GM21619 (cell line): ENCODE results near the gene ADGRG1.

Source experiments
- ATAC-seq: cut with Tn5 transposase; IDR thresholded peaks from one replicate; pipeline ENCODE4 v1.9.1; 2021; ENCODE audit not compliant: unreplicated experiment

Gene ADGRG1

DNA sequence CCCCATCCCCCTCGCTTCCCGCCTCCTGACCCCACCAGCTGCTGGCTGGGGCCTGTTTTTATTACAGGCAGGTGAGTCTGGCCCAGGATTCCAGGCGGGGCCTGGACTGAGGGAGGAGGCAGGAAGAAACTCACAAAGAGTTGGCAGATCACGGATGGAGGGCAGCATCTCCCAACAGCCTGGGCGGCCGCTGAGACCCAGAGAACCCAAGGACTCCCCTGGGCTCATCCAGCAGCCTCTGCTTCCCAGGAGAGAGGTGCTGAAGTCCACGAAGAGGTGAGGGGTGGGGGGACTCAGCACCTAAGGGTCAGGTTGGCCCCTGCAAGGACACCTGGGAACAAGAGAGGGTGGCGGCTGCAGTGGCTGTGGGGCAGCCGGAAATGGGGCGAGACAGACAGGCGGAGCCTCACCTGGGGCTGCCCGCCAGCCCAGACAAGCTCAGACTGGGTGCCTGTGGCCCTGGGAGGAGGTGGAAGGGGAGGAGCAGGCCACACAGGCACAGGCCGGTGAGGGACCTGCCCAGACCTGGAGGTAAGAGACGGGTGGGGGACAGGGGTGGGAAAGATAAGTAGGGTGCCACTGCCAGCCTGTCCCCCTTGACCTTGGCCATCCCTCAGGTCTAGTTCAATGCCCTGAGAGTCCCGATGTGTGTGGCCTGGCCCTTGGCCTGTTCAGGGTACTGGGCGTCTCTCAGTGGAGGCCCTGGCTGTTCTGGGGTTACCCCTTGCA is 8.7 kb upstream of the ADGRG1 start:
- no peak for ATAC-seq

DNA sequence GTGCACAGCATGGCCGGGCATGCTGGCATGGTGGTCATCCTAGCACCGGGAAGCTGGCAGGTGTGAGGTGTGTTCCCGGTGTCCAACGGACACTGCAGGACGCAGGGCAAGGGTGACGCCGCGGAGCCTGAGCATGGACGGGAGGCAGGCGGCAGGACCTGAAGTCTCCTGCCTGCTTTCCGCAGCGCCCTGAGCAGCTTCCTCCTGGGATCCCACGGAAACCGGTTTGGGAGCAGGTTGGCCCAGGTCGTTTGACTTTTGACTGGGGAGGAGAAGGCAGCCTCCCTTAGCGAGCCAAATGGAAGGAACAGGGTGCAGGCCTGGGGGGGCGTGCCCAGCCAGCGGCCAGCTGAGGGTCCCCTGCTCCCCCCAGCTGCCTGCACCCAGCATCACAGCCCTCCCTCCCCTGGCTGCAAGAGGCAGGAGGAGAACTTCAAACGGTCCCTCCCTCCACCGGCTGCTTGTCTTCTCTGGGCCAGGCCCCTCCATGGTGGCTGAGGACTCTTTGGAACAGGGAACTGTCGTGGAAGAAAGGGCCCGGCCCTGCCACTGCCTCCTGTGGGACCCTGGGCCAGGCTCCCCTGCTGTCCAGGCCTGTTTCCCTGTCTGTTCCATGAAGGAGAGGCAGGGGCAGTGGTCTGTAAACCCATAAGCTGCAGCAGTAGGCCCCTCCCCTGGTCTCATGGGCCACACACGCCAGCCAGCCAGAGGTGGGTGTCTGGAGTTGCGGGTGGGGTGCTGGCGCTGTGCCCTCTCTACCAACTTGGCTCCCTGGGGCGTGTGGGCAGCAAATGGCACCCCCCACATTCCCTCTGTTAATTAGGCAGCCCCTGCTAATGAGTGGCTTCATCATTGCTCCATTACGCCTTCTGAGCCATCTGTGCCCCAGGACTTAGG is 7.8 kb upstream of the ADGRG1 start:
- no peak for ATAC-seq

DNA sequence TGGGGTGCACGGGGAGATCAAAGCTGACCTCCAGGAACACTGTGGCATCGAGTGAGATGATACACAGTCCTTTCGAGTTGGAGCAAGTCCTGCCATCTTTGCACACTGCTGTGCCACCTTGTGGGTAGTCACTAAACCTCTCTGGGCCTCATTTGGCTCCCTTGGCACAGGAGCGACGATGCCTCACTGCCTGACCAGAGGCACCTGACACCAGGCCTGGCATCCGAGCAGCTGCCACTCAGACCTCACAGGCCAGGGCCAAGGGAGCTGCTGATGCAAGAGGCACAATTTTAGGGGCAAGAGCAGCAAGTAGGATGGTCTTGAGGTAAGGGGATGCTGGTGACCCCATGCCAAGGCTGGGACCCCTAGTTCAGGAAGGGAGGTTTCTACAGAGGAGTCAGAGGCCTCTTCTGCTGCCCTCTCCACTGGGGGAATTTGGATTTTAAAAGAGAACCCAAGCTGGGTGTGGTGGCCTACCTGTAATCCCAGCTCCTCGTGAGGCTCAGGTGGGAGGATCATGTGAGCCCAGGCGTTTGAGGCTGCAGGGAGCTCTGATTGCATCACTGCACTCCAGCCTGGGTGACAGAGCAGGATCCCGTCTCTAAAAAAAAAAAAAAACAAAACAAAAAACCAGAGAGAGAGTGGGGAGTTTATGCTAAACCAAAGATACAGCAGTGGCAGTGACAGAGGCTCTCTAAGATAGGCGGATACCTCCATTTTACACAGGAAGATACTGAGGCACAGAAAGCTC is 6.7 kb upstream of the ADGRG1 start:
- no peak for ATAC-seq

DNA sequence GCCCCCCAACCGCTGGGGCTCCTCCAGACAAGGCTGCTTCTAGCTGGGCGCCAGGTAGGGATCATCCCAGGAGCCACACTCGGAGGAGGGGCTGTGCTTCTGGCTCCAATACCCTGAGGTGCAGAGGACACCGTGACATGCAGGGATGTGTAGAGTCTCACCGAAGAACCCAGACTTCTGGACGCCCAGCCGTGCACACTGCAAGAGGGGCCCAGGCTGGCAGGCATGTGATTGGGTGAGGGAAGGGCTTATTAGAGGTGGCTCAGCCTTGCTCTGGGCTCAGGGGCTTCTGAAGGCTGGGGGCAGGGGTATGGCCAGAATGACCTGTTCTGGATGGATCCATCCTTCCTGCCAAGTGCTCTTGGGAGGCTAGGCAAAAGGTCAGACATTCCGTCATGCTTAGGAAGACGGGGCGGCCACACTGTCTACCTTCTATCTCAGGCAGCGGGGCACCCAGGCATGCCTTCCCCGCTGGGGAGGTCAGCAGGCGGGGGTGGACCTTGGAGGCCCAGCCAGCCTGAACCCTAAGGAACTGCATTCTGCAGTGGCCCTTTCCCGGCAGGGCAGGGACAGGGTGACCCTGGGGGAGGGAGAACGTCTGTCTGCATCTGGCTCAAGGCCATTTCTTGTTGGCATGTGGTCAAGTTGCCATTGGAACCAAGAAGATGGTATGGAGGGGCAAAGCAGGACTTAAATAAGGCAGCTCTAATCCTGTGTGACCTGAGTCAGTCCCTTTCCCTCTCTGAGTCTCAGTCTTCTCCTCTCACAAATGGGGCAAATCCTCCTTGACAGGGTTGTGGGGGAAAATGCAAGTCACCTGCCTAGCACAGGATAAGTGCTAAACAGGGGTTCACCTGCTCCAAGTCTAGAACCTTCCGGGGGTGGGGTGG is 5.8 kb upstream of the ADGRG1 start:
- ATAC-seq: no peak

DNA sequence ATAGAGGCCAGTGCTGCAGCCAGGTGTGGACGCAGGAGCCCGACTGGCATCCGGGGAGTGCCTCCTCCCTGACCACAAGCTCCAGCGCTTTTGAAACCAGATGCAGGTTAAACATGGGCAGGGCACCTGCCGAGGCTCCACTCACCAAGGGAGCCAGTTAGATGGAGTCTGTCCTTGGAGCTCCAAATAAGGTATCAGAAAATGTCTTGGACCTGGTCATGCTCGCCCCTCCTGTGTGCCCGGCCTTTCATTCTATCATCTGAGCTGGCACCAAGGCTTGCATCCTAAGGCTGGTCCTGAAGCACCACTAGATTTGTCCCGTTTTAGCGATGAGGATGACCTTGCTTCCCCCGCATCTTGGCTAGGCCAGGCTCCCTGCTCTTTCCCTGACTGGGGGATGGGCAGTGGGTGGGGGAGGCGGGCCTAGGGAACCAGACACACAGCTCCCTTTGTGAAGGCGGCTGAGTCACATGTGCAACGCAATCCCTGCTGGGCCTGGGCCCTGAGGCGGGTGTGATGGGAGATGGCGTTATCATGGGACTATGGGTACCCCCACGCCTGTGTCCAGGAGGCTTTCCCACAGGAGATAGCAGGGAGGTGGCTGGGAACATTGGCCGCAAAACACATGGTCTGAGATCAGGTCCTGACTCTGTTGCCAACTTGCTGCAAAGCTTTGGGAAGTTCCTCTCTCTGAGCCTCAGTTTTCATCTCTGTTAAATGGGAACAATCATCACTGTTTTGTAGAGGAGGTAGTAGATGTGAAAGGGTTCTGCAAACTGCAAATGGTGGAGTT is 5.0 kb upstream of the ADGRG1 start:
- no peak for ATAC-seq

DNA sequence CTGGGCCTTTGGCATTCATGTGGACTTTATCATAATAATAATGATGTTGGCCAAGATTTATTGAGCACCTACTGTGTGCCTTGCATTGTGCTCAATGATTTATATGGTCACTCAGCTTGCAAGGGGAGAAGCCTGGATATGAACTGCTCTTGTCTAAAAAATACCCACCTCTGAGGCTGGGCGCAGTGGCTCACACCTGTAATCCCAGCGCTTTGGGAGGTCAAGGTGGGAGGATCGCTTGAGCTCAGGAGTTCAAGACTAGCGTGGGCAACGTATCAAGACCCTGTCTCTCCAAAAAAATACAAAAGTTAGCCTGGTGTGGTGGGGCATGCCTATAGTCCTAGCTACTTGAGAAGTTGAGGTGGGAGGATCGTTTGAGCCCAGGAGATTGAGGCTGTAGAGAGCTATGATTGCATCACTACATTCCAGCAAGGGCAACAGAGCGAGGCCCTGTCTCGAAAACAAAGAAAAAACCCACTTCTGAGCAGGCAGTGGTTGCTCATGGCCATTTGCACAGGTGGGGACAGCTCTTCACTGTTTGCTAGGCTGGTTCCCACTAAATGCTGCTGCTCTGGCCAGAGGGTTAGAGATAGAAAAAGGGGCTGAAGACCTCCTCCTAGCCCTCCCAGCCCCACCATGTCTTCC is 4.3 kb upstream of the ADGRG1 start:
- no peak for ATAC-seq

DNA sequence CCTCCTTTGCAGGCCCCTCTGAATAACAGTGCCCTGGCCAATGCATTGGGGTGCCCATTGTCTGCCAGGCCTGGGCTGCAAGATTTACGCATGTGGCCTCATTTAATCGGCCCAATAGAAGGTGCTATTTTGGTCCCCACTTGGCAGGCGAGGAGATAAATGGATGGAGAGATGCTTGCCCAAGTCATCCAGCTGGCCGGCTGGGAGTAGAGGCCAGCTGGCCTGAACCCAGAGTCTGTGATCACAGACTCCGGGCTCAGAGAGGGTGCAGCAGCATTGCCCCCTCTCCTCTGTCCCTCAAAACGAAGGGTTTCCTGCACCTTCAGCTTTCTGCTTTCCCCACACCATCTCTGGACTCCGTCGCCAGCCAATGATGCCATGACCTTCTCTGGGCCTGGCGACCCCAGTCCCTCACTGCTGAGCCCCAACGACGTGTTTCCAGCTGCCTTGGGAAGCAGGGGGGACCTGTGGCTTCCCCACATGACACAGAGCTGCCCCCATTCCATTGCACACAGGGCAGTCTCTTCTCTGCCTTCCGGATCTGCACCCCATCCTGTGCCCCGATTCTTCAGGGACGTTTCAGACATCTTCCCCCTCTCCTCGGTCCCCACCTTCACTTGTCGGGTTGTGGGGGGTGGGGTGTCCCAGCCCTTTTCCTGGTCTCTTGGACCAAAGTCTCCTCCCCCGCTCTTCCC is 3.5 kb upstream of the ADGRG1 start:
- ATAC-seq: no peak

DNA sequence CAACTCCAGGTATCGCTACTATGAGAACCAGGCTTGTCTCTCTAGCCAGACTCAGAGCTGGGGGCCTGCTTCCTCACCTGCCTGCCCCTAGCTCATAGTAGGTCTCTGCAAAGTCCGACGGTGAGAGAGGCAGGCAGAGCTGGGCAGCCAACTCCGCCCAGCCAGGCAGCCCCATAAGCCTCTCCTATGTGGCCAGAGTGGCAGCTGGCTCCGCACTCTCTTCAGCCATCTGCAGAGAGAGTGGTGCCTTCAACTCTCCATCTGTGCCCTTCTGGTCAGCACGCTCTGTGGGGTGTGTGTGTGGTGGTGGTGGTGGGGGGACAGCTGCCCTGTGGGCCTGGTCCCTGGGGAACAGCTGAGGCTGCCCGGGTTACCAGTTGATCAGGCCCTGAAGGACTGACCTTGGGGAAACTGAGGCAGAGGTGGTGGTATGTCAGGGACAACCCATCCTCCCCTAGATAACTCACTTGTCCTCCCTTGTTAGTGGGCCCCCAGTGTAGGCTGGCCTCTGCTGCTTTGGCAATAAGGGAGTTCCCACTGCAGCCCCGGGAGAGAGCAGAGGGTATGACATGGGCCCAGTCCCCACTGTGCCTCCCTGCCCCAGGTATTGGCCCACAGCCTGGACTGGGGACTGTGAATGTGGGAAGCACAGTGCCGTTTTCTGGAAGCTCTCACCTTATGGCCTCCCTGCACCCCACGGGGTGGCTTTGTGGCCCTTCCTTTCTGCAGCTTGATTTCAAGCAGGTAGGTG is 1.8 kb upstream of the ADGRG1 start:
- ATAC-seq: no peak

DNA sequence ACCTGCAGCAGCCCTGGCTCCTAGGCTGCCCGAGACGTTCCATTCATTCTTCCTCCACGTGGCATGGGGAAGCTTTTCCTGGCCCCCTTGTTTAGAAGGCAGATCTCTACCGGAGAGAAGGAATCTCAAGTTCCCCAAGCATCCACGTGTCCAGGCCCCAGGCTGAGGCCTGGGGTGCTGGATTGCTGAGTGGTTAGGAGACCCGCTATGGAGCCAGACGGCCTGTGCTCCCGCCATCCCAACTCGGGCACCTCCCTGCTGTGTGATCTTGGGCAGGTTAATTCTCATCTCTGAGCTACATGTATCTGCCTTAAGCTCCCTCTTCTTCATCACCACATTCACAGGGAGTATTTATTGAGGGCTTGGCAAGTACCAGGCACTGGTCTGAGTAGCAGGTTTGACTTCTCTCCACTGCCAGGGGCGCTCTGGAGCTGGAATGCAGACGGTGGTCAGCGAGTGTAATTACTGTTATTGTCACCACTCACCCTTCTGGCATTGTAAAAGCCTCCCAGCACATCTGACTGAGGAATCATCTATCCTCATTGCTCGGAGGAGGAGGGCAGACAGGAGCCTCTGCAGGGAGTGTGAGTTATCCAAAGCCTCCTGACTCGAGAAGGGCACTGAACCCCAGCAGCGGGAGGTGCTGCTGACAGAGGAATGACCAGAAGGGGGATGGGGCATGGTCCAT is 1.1 kb upstream of the ADGRG1 start:
- no peak for ATAC-seq

DNA sequence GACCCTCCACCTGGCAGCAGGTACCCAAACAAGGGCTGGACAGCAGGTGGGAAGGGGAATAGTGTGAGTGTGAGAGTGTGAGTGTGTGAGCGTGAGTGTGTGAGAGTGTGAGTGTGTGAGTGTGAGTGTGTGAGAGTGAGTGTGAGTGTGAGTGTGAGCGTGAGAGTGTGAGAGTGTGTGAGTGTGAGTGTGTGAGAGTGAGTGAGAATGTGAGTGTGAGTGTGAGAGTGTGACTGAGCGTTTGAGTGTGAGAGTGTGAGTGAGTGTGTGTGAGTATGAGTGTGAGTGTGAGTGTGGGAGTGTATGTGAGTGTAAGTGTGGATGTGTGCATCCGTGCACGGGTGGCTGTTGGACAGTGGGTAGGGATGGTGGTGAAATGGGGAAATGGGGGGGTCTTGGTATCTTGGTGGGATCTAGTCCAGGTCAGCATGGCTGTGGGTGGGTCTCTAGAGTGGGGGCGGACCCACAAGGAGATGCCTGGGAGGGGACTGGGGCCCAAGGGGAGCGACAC is 408 bp downstream of the ADGRG1 start:
- no peak for ATAC-seq

DNA sequence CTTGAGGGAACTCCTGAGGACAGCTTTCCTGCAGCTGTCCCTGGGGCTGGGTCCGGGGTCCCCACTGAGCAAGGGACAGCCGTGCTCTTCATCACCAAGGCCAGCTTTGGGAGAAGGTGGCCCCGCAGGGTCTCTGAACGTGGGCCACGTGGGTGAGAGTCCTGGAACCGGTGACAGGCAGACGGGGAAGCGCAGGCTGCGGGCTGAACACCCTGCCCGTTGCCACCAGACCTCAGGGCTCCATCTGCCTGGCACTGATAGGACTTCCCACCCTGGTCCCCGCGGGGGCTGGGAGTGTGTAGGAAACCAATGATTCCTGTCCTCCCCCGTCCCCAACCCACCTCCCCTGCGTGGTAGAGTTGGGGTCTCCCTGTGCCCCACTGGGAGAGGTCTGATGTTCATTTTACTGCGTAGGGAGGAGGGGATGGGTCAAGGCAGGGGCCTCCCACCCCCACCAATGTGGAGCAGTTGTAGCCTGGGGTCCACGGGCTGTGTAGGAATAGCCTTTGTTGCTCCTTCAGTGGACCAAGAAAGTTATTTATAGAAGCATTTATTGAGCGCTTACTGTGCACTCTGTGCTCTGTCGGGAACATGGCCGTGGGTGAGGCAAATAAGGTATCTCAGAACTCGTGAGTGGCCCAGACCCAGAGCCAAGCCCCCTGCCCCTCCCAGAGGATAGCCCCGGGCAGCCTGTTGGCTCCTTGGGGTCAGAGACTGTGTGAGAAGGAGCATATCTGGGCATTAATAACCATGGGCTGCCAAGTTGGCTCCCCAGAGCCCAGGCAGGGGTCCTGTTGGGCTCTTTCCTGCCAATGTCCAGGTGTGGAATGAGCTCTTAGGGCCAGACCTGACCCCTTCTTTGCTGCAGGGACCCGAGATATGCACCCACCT is 1.3 kb downstream of the ADGRG1 start:
- no peak for ATAC-seq

DNA sequence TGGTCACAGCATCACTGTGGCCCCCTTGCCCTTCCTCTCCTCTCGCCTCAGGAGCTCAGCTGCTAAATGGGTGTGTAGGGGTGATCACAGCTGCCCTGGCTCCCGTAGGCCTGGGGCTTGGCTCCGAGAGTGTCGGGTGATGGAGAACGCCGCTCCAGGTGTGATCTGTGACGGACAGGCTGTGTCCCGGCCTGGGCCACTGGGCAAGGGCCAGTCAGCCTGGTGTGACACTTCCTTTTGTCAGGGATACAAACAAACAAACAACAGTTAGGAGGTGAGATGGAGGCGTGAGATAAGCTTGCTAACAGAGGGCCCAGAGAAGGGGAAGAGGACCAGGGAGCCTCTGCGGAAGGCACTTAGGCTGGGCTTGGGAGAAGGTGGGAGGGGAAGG is 2.0 kb downstream of the ADGRG1 start:
- ATAC-seq: no peak

DNA sequence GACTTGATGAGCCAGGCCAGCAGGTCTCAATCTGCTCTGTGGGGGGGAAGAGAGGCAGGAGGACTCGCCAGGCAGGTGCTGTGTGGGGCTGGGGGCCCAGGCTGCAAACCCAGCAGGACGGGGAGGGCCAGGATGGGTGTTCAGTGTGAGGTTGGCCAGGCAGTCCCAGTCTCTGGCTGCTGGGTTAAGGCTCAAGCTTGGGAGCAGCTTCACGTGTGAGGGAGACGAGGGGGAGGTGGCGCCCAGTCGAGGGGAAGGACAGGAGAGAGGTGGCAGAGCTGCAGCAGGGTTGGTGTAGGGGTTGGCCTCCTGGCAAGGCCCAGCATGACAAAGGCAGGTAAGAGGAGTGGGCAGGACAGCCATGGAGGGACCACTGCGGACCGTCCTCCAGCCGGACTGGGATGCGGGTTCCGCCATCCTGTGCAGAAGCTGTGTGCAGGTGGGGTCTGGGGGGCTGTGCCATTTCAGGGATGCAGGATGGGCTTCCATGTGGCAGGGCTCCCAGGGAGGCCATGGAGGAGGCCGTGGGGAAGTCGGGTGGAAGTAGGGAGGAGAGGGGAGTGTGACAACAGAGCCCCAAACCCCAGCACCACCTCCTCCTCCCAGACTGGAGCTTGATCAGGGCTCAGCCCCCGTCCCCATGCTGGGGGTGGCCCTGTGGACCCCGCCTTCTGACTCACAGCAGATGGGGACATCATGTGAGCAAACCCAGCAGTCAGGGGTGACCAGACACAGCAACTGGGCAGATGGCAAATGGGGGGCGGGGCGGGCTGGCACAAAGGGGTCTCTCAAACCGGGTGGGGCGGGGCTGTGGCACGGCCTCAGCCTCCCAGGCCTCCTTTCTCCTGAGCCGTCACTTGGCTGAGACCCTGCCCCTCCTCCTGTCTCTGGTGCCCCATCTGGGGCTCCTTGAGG is 2.8 kb downstream of the ADGRG1 start:
- ATAC-seq: no peak

DNA sequence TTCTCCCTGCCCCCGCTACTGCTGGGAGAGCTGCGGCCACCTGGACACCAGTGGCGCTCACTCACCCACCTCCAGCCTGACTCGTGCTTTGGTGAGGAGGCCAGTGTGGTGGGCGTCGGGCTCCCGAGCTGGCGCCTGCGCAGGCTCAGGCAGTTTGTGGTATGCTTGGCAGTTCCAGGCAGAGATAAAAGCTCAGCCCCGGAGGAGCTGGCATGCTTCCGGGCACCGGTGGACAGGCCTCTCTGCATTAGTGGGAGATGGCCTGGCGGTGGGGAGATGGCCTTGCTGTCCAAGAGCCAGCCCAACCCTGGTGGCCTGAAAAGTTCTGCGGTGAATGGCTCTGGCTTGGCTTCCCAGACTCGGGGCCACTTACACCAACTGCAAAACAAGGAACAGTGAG is 4.1 kb downstream of the ADGRG1 start:
- no peak for ATAC-seq

DNA sequence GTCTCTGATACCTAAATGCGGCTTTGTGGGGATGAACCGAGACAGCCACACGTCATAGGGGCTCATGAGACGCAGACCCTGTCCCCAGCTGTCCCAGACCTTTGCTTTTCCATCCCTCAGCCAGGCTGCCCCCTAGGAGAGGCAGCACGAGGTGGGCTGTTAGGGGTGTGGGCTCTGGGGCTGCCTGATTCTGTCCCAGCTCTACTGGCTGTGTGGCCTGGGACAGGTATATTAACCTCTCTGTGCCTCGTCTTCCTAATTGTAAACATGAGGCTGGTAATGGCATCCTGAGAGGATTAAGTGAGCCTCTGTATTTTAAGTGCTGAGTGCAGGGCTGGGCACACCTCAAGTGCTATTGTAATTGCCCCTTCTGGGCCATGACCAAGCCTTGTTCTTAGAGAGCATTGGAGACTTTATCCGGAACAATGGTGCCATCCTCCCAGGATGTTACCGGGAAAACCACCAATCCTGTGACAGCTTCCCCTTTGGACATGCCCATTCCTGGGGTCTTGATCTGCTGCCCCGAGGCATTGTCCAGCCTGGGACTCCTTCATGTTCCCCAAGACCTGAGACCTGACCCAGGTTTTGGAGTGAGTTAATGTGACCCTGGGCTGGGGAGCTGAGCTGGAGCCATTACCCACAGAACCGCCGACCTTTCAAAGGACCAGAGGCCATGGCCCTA is 5.1 kb downstream of the ADGRG1 start:
- no peak for ATAC-seq
